Kidney epithelial cell (primary cell): ENCODE measurements around the gene ERC2. TPM values are rescaled to one million over a fixed set of nuclear protein-coding genes. Genes with fewer than 3 reads are reported as not detected.

ENCODE experiments used
- DNase-seq: peaks from one replicate; pipeline ENCODE4 v3.0.0-alpha.2; 2010; ENCODE audit warnings: low read depth
- H3K27me3 ChIP-seq: 2 replicates; pipeline ENCODE4 v1.6.0; 2011; ENCODE audit warnings: low read length; ENCODE audit not compliant: control insufficient read depth, insufficient read depth
- H3K36me3 ChIP-seq: 2 replicates; pipeline ENCODE4 v1.5.1; 2011; ENCODE audit warnings: low read length; ENCODE audit not compliant: control insufficient read depth, insufficient read depth
- H3K4me3 ChIP-seq: 2 replicates; pipeline ENCODE4 v1.5.1; 2011; ENCODE audit warnings: low read depth, mild to moderate bottlenecking, control low read depth, low read length
- total RNA-seq: library from RNA; depleted of rRNA; stranded (reverse); fragments of >200 nt; gene quantifications from 2 replicates; pipeline ENCODE4 v1.2.3, GENCODE V29; 2015
- TF ChIP-seq, protein P1 (sequence below): IDR thresholded peaks from 2 replicates; pipeline ENCODE4 v1.5.1; 2011; ENCODE audit warnings: mild to moderate bottlenecking, moderate library complexity, low read length, control low read depth, inconsistent platforms; ENCODE audit not compliant: insufficient read depth, poor library complexity, severe bottlenecking

ERC2 gene
- total RNA-seq, 1 donor from 2014 or later, result 17.0 TPM

DNA sequence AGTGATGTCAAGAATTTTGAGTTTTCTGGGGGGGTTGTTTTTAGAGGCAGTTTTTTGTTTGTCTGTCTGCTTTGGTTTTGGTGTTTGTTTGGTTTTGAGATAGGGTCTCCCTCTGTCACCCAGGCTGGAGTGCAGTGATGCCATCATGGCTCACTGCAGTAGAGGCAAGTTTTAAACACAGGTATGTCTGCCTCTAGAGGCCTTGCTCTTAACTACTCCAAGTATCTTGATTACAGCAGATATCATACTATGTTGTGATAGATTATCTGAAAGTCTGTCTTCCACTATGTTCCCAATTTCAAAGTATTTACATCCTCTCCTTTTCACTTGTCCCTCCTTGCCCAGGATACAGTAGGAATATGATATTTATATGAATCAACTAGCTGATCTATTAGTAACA is 57.7 kb downstream of the ERC2 start:
- Histone ChIP-seq H3K36me3 (no peaks in the 10 kb centered on the region), H3K27me3 (no peaks in the 10 kb centered on the region), H3K4me3 (no peak overlapping the region)
- no peak for DNase-seq
- TF ChIP-seq, protein P1, sequence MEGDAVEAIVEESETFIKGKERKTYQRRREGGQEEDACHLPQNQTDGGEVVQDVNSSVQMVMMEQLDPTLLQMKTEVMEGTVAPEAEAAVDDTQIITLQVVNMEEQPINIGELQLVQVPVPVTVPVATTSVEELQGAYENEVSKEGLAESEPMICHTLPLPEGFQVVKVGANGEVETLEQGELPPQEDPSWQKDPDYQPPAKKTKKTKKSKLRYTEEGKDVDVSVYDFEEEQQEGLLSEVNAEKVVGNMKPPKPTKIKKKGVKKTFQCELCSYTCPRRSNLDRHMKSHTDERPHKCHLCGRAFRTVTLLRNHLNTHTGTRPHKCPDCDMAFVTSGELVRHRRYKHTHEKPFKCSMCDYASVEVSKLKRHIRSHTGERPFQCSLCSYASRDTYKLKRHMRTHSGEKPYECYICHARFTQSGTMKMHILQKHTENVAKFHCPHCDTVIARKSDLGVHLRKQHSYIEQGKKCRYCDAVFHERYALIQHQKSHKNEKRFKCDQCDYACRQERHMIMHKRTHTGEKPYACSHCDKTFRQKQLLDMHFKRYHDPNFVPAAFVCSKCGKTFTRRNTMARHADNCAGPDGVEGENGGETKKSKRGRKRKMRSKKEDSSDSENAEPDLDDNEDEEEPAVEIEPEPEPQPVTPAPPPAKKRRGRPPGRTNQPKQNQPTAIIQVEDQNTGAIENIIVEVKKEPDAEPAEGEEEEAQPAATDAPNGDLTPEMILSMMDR, result no peak

DNA sequence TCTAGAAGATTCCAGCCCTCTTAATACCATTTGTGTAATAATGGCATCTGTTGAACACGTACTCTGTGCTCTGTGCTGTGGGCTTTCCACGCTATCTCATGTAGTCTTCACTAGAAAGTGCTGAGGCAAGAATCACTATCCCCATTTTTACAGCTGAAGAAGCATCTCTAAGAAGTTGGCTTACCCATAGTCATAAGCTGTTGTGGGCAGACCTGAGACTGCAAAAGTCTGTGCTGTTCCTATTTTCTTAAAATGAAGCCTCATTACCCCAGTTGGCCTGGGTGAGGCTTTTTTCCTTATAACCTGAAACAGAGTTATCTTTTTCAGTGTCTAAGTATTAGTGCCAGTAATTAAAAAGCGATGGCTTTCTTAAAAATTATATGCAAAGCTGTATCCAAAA is 58.5 kb downstream of the ERC2 start:
- TF ChIP-seq, protein P1, result no peak
- H3K36me3 ChIP-seq, result no peaks in the 10 kb centered on the region
- H3K4me3 ChIP-seq, result no peak overlapping the region
- no peak for DNase-seq
- H3K27me3 ChIP-seq, result no peaks in the 10 kb centered on the region

DNA sequence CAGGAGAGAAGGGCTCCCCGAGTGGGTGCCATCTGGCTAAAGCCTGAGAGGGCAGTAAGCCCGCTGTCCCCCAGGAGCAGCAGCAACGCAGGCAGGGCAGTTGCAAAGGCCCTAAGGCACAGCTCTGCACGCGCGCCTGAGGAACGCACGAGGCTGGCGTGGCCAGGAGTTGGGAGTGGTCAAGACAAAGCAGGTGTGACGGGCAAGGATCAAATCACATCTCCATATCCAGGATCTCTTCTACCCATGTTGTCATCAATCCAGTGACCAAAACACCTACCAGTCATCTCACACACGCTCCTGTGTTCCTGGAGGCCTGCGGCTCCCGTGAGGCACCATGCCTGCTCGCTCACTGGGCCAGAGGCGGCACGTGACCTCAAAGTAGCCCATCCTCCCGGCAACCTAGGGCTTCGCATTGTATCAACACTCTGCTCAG is 59.5 kb downstream of the ERC2 start:
- TF ChIP-seq, protein P1, result no peak
- DNase-seq, result no peak
- Histone ChIP-seq H3K36me3 (no peaks in the 10 kb centered on the region), H3K4me3 (no peak overlapping the region), H3K27me3 (no peaks in the 10 kb centered on the region)

DNA sequence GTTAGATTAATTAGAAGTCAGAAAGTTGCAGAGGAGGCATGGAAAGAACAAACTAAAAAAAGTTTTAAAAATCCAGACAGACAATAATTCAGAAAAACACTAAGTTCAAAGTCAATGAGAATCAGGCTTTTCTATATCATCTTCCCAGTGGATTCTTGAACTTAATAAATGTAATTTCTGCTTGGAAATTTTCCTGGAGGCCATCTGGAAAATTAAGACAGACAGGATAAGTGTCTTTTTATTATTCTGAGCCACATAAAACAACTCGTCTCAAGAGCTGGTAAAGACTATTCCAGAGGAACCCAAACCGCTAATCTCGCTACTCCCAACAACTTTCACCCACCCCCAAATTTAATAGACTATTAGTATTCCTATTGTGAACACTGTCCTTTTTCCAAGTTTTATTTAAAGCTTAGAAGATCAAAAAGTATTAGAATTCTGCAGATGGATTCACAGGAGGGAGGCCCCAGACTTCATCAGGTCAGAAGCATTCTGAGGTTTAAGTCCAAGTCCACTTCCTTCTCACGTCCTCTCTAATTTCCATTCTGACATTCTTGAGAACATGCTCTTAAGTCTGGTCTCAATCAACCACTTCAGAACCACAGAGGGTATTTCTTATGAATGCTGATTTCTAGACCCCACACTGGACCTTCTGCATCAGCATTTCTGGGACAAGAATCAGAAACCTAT is 61.3 kb downstream of the ERC2 start:
- H3K27me3 ChIP-seq, result no peaks in the 10 kb centered on the region
- TF ChIP-seq, protein P1, result no peak
- H3K4me3 ChIP-seq, result no peak overlapping the region
- no peak for DNase-seq
- no peaks in the 10 kb centered on the region for H3K36me3 ChIP-seq

DNA sequence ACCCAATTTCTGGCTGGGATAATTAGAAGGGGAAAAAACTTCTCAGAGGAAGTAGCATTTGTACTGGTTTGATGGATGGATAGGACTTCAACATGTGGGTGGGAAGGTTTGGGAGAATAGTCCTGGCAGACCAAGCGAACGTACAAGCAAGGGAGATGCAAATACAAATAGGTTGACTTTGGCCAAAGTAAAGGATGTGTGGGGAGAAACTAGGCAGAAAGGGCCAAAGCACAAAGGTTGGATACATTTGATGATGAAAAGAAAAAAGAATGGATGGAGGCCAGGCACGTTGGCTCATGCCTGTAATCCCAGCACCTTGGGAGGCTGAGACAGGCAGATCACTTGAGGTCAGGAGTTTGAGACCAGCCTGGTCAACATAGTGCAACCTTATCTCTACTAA is 63.4 kb downstream of the ERC2 start:
- Histone ChIP-seq H3K4me3 (no peak overlapping the region), H3K36me3 (no peaks in the 10 kb centered on the region), H3K27me3 (no peaks in the 10 kb centered on the region)
- no peak for DNase-seq
- TF ChIP-seq, protein P1, result no peak

DNA sequence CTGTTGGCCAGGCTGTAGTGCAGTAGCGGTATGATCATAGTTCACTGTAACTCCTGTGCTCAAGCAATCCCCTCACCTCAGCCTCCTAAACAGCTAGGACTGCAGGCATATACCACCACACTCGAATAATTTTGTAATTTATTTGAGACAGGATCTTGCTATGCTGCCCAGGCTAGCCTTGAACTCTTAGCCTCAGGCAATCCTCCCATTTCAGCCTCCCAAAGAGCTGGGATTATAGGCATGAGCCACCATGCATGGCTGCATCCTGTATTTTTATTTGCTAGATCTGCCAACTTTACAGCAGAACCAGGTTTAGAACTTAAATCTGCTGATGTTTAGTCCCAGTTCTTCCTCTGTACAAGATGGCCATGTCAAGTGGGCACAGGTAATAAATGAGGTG is 69.6 kb downstream of the ERC2 start:
- H3K4me3 ChIP-seq, result no peak overlapping the region
- no peaks in the 10 kb centered on the region for H3K36me3 ChIP-seq
- TF ChIP-seq, protein P1, result no peak
- DNase-seq, result no peak
- no peaks in the 10 kb centered on the region for H3K27me3 ChIP-seq
